ENCODE results near the gene ICOSLG.
"Not testable (repeated sequence)": the region's sequence is repeated elsewhere in the genome, so short reads cannot be mapped to it uniquely, and the experiment has no call there.

ICOSLG gene

GRCh38 chr21:44283948-44284347, 43.2 kb upstream of the ICOSLG start:
- H3K4me3 ChIP-seq (ENCODE audit: control insufficient read depth, low read depth, low read length), result no peak overlapping the region
- no peak for DNase-seq (ENCODE audit: low read depth)
- TF ChIP-seq CTCF (conservative IDR thresholded peaks at IDR 0.05; ENCODE audit: control insufficient read depth, insufficient read depth, low read depth, low read length), result no peak

GRCh38 chr21:44283211-44283785, 42.6 kb upstream of the ICOSLG start:
- not testable (repeated sequence) for DNase-seq (ENCODE audit: low read depth); H3K4me3 ChIP-seq (ENCODE audit: control insufficient read depth, low read depth, low read length)

DNA sequence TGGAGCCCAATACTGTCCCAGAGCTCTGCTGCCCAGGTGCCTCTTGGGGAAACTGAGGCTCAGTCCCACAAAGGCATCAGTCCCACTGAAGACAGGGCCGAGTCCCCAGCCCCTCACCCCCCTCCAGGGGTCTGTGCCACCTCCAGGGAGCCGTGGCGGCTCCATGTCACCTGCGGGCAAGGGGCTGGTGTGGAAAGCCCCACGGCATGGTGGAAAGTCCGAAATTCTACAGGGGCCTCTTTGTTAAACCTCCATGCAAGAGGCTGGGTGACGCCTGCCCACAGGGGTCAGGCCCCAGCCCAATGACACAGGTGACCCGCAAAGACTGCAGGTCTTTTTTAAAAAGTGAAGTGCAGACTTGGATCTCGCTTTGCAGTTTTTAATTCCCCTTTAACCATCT, 41.6 kb upstream of the ICOSLG start:
- H3K4me3 ChIP-seq (ENCODE audit: control insufficient read depth, low read depth, low read length), result no peak overlapping the region
- DNase-seq (ENCODE audit: low read depth), result no peak
- no peak for TF ChIP-seq CTCF (conservative IDR thresholded peaks at IDR 0.05; ENCODE audit: control insufficient read depth, insufficient read depth, low read depth, low read length)

DNA sequence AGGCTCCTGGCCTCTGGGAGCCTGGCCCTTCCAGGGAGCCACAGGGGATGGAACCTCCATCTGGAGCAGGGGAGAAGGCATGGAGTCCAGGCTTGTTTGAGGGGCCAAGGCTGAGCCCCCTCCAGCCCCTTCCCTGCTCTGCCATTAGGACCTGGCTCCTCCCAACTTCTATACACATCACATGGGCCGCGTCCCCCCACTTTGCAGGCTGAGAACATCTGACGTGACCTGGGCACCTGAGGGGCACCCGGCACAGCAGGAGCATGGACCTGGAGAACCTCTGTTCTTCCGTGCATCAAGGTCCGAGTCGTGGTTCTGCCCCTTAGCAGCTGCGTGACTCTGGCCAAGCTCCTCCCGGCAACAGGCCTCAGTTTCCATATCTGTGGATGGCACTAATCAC, 41.1 kb upstream of the ICOSLG start:
- no peak overlapping the region for H3K4me3 ChIP-seq (ENCODE audit: control insufficient read depth, low read depth, low read length)
- DNase-seq (ENCODE audit: low read depth), result no peak
- TF ChIP-seq CTCF (conservative IDR thresholded peaks at IDR 0.05; ENCODE audit: control insufficient read depth, insufficient read depth, low read depth, low read length), result no peak

DNA sequence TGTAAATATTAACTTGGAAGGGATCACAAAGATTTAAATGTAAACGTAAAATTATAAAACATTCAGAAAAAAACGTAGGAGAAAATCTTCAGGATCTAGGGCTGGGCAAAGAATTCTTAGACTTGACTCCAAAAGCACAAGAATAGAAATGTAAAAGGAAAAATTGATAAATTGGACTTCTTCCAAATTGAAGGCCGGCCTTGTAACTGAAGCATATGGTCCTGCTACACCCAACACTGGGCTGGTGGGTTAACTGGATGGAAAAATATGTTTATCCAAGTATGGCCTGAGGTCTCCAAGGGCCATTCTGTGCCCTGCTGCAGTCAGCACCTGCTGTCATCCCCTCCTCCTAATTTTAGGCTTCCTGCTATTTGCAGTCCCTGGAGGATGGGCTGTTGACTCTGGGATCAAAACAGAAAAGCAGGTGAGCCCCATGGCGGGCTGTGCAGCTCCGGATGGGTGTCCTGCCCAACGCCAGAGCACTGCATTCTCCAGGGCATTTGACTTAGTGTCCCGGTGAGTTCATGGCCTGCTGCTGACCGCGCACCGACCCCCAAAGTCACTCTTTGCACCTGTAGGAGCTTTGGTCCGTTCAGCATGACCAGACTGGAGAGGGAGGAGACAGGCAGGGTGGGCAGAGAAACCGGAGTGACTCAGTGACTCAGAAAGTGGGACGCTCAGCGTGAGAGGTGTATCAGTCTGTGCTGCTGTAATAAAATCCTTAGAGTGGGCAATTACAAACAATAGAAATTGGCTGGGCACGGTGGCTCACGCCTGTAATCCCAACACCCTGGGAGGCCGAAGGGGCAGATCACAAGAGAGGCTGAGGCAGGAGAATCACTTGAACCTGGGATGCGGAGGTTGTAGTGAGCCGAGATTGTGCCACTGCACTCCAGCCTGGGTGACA, 38.9 kb upstream of the ICOSLG start:
- no peak for TF ChIP-seq CTCF (conservative IDR thresholded peaks at IDR 0.05; ENCODE audit: control insufficient read depth, insufficient read depth, low read depth, low read length)
- no peak overlapping the region for H3K4me3 ChIP-seq (ENCODE audit: control insufficient read depth, low read depth, low read length)
- no peak for DNase-seq (ENCODE audit: low read depth)

GRCh38 chr21:44275041-44275440, 34.3 kb upstream of the ICOSLG start:
- no peak overlapping the region for H3K4me3 ChIP-seq (ENCODE audit: control insufficient read depth, low read depth, low read length)
- no peak for TF ChIP-seq CTCF (conservative IDR thresholded peaks at IDR 0.05; ENCODE audit: control insufficient read depth, insufficient read depth, low read depth, low read length)
- DNase-seq (ENCODE audit: low read depth), result no peak

GRCh38 chr21:44273046-44273445, 32.3 kb upstream of the ICOSLG start:
- TF ChIP-seq CTCF (conservative IDR thresholded peaks at IDR 0.05; ENCODE audit: control insufficient read depth, insufficient read depth, low read depth, low read length), result no peak
- no peak overlapping the region for H3K4me3 ChIP-seq (ENCODE audit: control insufficient read depth, low read depth, low read length)
- DNase-seq (ENCODE audit: low read depth), result no peak
